CD4-positive, alpha-beta T cell treated with Interleukin-6 at 100 ng/mL for 8 hours (primary cell): ENCODE data around the gene NFAT5.
A peak's percentile ranks its signal among the peaks of the same experiment; 100 is the strongest.
"Not testable (repeated sequence)": the region's sequence is repeated elsewhere in the genome, so short reads cannot be mapped to it uniquely, and the experiment has no call there.

Source experiments
- DNase-seq: peaks from one replicate; pipeline ENCODE4 v3.0.0-alpha.2; 2020; ENCODE audit warnings: mixed read lengths, low spot score

NFAT5 gene

DNA sequence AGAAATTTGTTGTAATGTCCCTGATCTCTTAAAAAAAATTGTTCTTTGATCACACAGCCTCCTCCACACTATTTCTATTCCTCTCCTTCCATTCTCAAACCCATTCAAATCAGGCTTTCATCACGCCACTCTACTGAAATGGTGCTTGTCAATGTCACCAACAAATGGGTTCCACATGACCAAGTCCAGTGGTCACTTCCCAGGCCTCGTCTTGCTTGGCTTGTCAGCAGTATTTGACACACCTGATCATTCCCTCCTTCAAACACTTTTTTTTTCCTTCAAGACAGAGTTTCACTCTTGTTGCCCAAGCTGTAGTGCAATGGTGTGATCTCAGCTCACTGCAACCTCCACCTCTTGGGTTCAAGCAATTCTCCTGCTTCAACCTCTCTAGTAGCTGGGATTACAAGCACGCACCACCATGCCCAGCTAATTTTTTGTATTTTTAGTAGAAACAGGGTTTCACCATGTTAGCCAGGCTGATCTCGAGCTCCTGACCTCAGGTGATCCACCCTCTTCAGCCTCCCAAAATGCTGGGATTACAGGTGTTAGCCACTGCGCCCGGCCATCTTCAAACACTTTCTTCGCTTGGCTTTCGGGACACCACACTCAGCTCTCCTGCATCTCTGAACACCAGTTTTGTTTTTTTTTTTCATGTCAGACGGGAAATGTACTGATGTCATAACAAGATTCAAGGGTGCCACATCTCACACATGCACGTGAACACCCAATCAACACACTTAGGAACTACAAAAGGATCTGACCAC is 142.3 kb downstream of the NFAT5 start:
- DNase-seq = no peak

GRCh38 chr16:69709456-69710084 is 143.8 kb downstream of the NFAT5 start:
- DNase-seq = peak; percentile 60

GRCh38 chr16:69711115-69711740 is 145.5 kb downstream of the NFAT5 start:
- no peak for DNase-seq

DNA sequence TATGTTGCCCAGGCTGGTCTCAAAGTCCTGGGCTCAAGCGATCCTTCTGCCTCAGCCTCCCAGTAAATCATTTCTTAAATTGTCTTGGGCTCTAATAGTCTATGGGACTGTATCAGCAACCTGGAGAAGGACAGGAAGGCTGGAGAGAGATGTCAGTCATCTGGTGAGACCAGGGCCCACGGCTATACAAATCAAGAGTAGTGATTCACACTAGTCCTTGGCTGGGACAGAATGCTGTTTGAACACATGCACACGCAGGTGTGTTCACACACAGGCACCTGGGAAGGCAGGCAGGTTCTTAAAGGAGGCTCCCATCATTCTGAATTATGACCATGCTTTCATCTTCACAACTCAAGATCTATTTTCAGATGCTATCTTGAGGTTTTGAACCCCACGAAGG is 146.5 kb downstream of the NFAT5 start:
- no peak for DNase-seq

GRCh38 chr16:69712914-69713581 is 147.3 kb downstream of the NFAT5 start:
- DNase-seq = no peak

DNA sequence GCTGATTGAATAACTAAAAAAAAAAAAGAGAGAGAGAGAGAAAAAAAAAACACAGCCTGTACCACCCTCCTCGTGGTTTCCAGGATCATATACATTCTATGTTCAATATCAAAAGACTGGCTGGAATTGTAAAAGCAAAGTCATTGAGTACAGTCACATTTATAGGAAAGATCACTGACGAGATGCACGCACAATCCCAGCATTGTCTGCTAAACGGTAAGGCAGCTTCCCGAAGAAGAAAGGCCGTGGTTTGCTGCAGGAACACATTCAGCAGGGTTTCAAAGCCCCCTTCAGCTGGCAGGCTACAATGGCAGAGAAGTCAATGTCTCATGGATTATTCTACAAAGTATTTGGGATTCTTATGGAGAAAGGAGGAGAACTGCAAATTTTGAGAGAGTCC is 151.3 kb downstream of the NFAT5 start:
- no peak for DNase-seq

GRCh38 chr16:69718111-69718764 is 152.5 kb downstream of the NFAT5 start:
- DNase-seq = no peak

- no peak for DNase-seq
These were observed 155.2 kb downstream of the NFAT5 start for GRCh38 chr16:69720822-69721430.

DNA sequence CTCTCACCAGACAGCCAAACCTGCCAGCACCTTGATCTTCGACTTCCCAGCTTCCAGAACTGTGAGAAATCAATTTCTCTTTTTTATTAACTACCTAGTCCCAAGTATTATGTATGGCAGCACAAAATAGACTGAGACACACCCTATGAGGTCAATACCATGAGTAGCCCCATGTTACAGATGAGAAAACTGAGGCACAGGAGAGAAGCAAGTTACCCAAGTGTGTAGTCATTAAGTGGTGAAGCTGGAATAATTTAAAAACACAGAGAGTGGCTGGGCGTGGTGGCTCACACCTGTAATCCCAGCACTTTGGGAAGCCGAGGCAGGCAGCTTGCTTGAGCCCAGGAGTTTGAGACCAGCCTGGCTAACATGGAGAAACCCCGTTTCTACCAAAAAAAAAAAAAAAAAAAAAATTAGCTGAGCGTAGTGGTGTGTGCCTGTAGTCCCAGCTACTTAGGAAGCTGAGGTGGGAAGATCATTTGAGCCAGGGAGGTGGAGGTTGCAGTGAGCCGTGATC is 155.7 kb downstream of the NFAT5 start:
- DNase-seq = no peak

DNA sequence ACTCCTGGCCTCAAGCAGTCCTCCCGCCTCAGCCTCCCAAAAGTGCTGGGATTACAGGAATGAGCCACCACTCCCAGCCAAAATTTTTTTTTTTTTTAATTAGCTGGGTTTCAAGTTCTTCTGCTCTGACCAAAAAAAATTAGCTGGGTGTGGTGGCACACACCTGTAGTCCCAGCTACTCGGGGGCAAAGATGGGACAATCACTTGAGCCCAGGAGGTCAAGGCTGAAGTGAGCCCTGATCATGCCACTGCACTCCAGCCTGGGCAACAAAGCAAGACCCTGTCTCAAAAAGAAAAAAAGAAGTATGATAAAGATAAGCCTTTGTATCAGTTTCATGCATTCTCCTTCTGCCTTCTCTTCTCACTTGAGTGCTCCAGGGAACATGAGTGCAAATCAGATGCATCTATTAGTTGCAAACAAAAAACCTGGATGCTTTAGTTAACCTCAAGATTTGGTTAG is 158.7 kb downstream of the NFAT5 start:
- no peak for DNase-seq

DNA sequence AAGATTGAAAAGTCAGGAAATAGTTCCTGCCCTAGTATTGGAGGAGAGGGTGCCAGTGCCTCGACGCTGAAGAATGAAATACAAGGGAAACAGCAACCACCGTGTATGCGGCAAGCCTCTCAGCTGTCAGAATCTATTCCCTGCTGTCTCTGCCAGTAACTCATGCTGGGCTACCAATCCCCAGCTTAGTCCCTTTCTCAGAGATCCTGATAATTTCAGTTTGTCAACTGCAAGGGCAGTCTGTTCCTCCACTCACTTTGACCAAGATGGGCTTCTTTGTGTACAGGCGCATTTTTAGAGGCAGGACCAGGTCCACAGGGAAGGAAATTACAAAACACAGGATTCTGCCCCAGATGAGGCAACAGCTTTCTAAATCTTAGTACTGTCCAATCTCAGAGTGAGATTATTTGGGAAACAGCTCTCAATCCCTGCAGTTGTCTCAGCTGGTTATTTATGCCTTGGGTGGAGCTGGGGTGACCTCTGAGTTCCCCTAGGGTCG is 159.3 kb downstream of the NFAT5 start:
- no peak for DNase-seq

GRCh38 chr16:69725480-69726312 is 159.9 kb downstream of the NFAT5 start:
- no peak for DNase-seq

- DNase-seq = peak; percentile 89
These were observed 160.7 kb downstream of the NFAT5 start, which contains the start of gene NQO1 for GRCh38 chr16:69726313-69727060. Gene NQO1, minus strand, starts transcription at chr16:69726560. Its CDS starts 121 bp downstream, at chr16:69726439.

GRCh38 chr16:69727916-69728270 is 162.1 kb downstream of the NFAT5 start:
- DNase-seq = no peak

DNA sequence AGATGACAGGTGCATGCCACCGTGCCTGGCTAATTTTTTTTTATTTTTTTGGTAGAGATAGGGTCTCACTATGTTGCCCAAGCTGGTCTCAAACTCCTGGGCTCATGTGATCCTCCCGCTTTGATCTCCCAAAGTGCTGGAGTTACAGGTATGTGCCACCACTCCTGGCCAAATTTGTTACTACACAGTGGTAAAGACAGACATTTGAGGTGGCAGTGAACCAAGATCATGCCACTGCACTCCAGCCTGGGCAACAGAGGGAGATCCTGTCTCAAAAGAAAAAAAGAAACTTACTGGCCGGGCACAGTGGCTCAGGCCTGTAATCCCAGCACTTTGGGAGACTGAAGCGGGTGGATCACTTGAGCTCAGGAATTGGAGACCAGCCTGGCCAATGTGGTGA is 163.3 kb downstream of the NFAT5 start:
- not testable (repeated sequence) for DNase-seq

DNA sequence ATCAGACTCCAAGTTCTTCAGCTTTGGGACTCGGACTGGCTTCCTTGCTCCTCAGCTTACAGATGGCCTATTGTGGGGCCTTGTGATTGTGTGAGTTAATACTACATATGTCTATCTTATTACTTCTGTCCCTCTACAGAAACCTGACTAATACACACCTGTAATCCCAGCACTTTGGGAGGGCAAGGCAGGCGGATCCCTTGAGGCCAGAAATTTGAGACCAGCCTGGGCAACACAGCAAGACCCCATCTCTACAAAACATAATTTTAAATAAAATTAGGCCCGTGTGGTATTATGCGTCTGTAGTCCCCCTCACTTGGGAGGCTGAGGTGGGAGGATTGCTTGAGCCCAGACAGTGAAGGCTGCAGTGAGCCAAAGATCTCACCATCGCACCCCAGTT is 165.5 kb downstream of the NFAT5 start:
- not testable (repeated sequence) for DNase-seq

GRCh38 chr16:69732101-69732500 is 166.3 kb downstream of the NFAT5 start:
- DNase-seq = no peak

DNA sequence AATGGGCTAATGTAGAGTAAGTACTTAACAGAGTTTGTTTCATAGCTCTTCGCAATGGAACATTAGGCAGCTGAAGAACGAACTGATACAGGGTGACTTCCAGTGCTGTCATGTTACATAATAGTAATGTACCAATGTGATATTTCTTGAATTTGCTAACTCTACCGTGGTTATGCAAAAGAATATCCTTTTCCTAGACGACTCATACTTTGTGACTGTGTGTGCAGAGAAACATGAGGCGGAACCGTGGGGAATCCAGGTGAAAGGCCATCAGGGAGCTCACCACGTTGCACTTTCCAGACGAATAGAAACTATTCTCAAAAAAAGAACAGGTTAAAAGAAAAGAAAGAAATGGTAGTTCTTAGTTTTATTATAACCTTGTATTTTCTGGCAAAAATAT is 175.8 kb downstream of the NFAT5 start:
- no peak for DNase-seq
